Jurkat, Clone E6-1 (cell line): Measurements from ENCODE around the gene NCMAP.

Experiments
- DNase-seq: peaks from one replicate; pipeline ENCODE4 v3.0.0-alpha.2; 2011; ENCODE audit warnings: low read depth, low spot score
- H3K4me3 ChIP-seq: 2 replicates; pipeline ENCODE4 v1.5.1; 2011; ENCODE audit warnings: mild to moderate bottlenecking, low read length, control low read depth, moderate library complexity

Gene NCMAP

DNA sequence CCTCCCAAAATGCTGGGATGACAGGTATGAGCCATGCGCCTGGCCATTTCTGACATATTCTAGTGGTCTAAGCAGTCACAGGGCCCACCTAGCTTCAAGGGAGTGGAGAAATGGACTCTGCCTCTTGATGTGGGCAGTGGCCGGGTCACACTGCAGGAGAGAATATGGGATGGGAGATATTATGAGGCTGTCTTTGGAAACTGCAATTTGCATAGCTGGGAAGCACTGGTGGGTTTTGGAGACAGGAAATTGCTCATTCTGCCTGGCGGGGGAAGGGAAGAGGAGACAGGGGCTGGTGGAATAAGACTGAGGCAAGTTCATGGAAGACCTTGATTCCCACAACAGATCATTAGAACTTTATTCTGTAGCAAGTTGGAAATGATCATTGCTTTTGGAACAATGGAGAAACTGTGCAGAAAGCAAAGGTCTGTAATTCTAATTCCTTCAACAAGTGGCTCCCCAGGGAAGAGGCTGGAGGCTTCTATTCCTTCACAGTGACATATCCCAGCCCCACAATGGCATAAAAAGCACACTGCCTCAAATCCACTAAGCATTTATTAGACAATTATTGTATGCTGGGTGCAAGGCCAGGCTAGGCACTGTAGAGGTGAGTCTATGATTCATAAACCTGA lies 10.5 kb downstream of the NCMAP start:
- no peak overlapping the region for H3K4me3 ChIP-seq
- no peak for DNase-seq

DNA sequence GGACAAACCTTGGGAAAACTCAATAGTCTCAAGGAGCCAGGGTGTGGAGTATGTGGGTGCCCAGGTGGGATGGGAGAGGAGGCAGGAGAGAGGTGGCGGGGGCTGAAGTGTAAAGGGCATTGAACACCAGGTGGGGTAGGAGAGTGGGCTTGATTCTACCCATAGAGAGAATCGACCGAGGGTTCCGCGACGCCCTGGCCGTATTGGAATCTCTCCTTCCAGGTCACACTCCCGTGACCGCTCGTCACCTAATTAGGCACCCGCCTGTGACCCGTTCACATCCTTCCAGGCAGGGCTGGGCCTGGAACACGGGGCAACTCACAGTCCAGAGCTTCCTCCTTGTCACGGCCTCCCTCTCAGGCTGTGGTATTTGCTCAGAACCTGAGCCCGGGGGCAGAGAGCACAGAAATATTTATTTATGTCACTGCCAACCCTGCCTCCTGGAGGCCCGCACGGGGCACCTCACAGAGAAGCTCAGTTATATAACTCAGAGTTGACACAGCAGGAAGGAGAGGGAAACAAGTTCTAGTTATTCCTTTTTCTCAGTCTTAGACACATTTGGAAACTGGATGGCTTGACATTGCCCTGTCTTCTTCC lies 12.0 kb downstream of the NCMAP start:
- H3K4me3 ChIP-seq: no peak overlapping the region
- no peak for DNase-seq

GRCh38 chr1:24568475-24568874 lies 12.6 kb downstream of the NCMAP start:
- DNase-seq: no peak
- H3K4me3 ChIP-seq: no peak overlapping the region

DNA sequence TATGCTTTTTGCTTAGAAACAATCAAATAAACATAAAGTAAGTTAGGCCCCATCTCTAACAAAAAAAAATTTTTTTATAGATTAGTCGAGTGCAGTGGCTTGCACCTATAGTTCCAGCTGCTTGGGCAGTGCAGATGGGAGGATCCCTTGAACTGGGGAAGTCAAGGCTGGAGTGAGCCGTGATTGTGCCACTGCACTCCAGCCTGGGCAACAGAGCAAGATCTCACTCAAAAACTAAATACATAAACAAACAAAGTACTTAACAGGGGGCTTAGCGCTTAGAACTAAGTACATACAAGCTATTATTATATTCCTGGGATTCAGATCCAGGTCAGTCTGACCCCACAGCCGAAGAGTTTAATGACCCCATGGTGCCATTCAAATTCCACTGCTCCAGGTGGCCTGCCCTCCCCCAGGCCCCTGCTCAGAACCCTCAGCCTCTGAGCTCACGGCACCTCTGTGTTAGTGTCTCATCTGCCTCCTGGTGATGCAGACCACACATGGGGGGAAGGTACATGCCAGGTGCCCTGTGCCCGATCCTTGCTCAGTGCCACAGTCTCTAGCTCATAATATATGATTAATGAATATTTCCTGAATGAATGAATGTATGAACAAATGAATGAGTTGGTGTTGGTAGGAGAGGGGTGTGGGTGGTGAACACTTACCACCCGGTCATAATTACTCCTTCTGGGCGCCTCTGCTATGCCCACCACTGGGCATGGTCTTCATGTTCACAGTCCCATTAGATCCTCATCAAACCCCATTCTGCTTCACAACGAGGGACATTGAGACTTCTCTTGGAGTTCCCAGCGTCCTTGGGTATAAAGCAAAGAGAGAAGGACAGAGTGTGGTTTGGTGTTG lies 14.6 kb downstream of the NCMAP start:
- no peak overlapping the region for H3K4me3 ChIP-seq
- DNase-seq: no peak

- no peak for DNase-seq
- H3K4me3 ChIP-seq: no peak overlapping the region
Observed at GRCh38 chr1:24572301-24572700, 16.4 kb downstream of the NCMAP start.

DNA sequence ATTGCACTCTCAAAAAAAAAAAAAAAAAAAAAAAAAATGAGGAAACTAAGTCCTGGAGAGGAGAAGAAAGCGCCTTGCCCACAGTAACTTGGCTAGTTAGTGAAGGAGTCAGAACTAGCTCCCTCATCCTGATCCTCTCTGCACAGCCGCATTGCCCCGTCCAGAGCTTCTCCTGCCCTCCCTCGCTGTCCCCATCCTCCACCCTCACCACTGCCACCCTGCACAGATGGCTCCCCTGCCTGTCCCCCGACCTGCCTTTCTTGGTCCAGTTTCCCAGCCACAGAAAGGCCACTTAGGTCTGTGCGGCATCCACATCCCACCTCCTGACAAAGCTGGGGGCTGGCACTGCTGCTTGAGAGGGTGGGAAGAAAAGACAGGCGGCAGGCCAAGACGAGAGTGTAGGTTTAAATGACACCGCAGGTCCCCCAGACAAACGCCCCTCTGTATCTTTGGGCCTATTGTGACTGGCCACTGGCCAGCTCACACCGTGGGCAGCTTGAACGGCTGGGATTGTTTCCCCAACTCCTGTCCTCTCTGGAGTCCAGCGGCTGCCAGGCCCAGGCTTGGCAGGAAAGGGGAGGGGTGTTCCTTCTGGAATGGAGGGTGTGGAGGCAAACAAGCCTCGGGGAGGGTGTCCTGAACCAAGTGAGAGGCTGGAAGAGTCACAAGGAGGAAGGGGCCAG lies 20.2 kb downstream of the NCMAP start:
- no peak for DNase-seq
- H3K4me3 ChIP-seq: no peak overlapping the region

DNA sequence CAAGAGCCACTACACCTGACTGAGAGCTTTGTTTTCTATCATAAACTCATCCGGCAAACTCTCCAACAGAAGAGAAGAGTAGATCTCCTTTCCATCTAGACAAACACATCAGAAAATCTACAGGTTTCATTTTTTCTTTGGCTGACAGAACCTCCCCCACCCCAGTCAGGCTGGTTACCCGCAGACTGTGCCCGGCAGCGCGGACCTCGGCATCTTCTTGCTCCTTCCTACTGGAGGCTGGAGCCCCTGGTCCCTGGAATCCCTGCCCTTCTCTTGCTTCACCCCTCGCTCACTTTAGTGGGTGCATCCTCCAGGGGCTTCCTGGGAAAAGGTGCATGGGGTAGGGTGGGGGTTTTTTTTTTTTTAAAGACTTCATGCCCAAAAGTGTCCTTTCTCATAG lies 23.0 kb downstream of the NCMAP start:
- no peak for DNase-seq
- H3K4me3 ChIP-seq: no peak overlapping the region

- no peak overlapping the region for H3K4me3 ChIP-seq
Observed at GRCh38 chr1:24580756-24581155, 24.9 kb downstream of the NCMAP start.

GRCh38 chr1:24584171-24584647 lies 28.3 kb downstream of the NCMAP start:
- no peak for DNase-seq
- no peak overlapping the region for H3K4me3 ChIP-seq

More at GRCh38 chr1:24580756-24581155, 24.9 kb downstream of the NCMAP start:
- no peak for DNase-seq

DNA sequence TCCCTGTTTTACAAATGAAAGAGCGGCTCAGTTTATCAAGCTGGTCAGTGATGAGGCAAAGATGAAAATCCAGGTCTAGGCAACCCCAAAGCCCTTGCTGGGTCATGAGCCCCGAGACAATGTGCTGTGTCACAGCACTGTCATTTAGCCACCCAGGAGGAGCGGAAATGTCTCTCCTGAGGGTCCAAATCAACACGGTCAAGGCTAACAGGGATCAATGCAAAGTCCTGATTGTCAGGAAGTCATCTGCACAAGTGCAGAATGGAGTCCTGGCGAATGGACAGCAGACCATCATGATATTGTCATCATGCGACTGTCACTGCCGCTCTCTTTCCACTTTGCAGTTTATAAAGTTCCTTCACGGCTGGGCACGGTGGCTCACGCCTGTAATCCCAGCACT lies 30.2 kb downstream of the NCMAP start:
- no peak for DNase-seq
- H3K4me3 ChIP-seq: no peak overlapping the region

DNA sequence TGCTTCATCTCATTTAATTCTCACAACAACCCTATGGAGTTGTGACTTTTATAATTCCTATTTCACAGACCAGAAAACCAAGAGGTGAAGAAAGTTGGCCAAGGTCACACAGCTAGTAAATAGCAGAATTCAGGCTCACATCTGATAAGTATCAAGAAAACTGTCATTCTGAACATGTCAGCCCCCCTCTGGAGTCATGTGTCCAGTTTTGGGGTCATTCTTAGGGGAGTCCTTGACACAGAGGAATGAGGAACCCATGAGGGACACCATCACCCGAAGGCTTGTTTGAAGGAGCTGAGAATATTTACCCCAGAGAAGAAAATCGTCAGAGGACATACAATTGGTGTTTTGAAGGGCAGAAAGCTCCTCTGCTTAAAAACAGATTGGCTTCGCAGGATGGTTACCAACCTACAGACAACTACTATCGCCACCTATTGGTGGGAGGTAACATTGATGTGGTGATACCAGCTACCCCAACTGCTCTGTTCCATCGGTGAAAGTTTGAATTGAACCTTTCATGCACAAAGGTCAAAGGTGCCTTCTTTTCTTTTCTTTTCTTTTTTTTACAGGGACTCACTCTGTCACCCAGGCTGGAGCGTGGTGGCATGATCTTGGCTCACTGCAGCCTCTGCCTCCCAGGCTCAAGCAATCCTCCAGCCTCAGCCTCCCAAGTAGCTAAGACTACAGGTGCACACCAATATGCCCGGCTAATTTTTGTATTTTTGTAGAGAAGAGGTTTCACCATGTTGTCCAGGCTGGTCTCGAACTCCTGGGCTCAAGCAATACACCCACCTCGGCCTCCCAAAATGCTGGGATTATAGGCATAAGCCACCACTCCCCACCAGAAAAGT lies 31.3 kb downstream of the NCMAP start:
- no peak overlapping the region for H3K4me3 ChIP-seq
- DNase-seq: peak; percentile 71

DNA sequence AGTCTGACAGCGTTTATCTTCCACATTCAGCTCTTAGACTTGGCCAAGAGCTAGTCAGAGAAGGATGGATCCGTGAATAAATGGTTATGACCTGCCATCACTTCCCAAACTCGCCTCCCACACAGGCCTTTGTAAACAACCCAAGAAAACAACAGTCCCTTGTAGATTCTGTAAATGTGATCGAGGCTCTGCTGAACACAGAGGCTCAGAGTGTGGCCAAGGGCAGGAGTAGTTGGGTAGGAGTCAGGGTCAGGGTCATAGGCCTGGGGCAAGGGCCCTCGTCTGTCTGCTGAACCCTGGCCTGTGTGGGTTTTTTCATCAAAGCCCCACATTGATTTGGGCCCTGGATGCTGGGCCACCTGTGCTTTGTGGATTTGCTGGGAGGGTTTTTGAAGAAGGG lies 32.7 kb downstream of the NCMAP start:
- no peak overlapping the region for H3K4me3 ChIP-seq
- DNase-seq: no peak

GRCh38 chr1:24589200-24589599 lies 33.3 kb downstream of the NCMAP start:
- no peak for DNase-seq
- no peak overlapping the region for H3K4me3 ChIP-seq

- no peak for DNase-seq
- H3K4me3 ChIP-seq: no peak overlapping the region
Observed at GRCh38 chr1:24591781-24592180, 35.9 kb downstream of the NCMAP start.

DNA sequence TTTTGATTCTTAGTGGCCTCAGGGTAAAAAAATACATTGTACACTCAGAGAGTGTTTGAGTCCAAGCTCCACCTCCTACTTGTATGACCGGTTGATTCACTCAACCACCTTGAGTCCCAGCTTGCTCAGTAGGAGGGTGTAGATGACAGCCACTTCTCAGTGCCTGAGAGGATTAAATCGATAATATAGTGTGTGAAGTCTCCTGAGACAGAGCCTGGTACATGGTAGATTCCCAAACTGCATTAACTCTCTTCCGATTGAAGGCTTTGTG lies 38.4 kb downstream of the NCMAP start:
- no peak overlapping the region for H3K4me3 ChIP-seq

DNA sequence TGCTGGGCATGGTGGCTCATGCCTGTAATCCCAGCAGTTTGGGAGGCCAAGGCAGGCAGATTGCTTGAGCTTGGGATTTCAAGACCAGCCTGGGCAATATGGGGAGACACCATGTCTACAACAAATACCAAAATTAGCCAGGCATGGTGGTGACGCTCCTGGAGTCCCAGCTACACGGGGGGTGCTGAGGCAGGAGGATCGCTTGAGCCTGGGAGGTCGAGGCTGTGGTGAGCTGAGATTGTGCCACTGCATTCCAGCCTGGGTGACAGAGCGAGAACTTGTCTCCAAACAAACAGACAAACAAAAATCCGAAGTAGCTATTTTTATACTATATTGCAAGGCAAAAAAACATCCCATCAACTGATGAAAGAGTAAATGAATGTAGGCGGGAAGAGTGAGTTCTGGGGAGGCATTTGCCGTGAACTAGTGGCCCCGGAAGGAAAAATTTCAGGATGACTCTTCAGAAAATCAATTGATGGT lies 40.6 kb downstream of the NCMAP start:
- no peak for DNase-seq
- no peak overlapping the region for H3K4me3 ChIP-seq

More for the DNA sequence above, 38.4 kb downstream of the NCMAP start:
- no peak for DNase-seq

- DNase-seq: no peak
- no peak overlapping the region for H3K4me3 ChIP-seq
Observed at GRCh38 chr1:24599265-24599664, 43.4 kb downstream of the NCMAP start.

DNA sequence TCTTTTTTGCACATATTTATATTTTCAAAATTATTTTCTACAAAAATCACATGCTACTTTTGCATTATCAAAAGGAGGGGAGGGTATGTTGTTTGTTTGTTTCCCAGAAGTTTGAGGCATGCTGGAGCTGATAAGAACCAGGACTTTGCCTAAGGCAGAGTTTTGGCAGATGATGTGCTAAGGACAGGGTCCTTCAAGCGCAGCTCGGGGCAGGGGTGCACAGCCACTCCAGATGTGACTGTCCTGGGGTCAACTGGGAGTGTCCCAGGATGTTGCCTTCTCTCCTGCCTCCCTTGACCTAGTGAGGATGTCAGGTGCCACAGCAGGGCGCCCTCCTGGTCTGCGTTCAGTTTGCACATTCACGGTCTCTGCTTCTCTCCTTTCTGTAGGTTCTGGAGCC lies 44.7 kb downstream of the NCMAP start:
- DNase-seq: no peak
- no peak overlapping the region for H3K4me3 ChIP-seq
